ENCODE data around the gene OR2AT4. TPM values are rescaled to one million over a fixed set of nuclear protein-coding genes. Genes with fewer than 3 reads are reported as not detected.
"Not testable (repeated sequence)": the region's sequence is repeated elsewhere in the genome, so short reads cannot be mapped to it uniquely, and the experiment has no call there.

Gene OR2AT4
- total and polyA plus RNA-seq, 2 donors from 2014 or later: not detected

DNA sequence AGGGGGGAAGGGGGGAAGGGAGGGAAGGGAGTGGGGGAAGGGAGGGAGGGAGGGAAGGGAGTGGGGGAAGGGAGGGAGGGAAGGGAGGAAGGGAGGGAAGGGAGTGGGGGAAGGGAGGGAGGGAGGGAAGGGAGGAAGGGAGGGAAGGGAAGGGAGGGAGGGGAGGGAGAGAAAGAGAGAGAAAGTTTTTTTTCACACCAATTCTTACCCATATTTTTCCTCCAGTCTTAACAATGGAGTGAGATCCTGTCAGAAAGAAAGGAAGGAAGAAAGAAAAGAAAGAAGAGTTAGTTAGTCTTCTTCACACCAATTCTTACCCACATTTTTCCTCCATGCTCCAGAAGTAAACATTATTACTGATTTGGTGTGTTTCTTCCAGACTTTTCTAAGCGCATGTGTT is 3.0 kb upstream of the OR2AT4 start:
- H3K36me3 ChIP-seq (ENCODE audit: control insufficient read depth in 2 of 3, insufficient read depth in 3 of 3, low read length in 3 of 3): no peaks in the 10 kb centered on the region
- no peak for DNase-seq
- intact Hi-C loops (cut with DNase I): no loop called here
- H3K9me3 ChIP-seq (ENCODE audit: control insufficient read depth in 2 of 3, insufficient read depth in 1 of 3, low read length in 3 of 3): no peaks in the 10 kb centered on the region
- H3K4me1 ChIP-seq (ENCODE audit: control insufficient read depth in 2 of 3, insufficient read depth in 2 of 3, low read depth in 1 of 3, low read length in 3 of 3): no peaks in the 10 kb centered on the region
- H3K27me3 ChIP-seq (ENCODE audit: control insufficient read depth, insufficient read depth, low read length): no peaks in the 10 kb centered on the region
- no peak for FAIRE-seq
- no peak for TF ChIP-seq CTCF (IDR thresholded peaks at IDR 0.05; ENCODE audit: borderline replicate concordance, extremely low read depth, insufficient read depth)
- H3K27ac ChIP-seq (ENCODE audit: low read depth in 2 of 2, low read length in 2 of 2): no peak overlapping the region
- no peak overlapping the region for H3K9ac ChIP-seq (ENCODE audit: low read length in 3 of 3)
- no peak overlapping the region for H3K4me3 ChIP-seq (ENCODE audit: low read length in 3 of 3)

DNA sequence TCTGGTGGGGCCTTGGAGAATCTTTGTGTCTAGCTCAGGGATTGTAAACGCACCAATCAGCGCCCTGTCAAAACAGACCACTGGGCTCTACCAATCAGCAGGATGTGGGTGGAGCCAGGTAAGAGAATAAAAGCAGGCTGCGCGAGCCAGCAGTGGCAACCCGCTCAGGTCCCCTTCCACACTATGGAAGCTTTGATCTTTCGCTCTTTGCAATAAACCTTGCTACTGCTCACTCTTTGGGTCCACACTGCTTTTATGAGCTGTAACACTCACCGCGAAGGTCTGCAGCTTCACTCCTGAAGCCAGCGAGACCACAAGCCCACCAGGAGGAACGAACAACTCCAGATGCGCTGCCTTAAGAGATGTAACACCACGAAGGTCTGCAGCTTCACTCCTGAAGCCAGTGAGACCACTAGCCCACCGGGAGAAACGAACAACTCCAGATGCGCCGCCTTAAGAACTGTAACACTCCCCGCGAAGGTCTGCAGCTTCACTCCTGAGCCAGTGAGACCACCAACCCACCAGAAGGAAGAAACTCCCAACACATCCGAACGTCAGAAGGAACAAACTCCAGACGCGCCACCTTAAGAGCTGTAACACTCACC is 2.3 kb upstream of the OR2AT4 start:
- intact Hi-C loops (cut with DNase I); FAIRE-seq; H3K9ac ChIP-seq (ENCODE audit: low read length in 3 of 3); DNase-seq; H3K4me3 ChIP-seq (ENCODE audit: low read length in 3 of 3); H3K27ac ChIP-seq (ENCODE audit: low read depth in 2 of 2, low read length in 2 of 2); H3K9me3 ChIP-seq (ENCODE audit: control insufficient read depth in 2 of 3, insufficient read depth in 1 of 3, low read length in 3 of 3); H3K36me3 ChIP-seq (ENCODE audit: control insufficient read depth in 2 of 3, insufficient read depth in 3 of 3, low read length in 3 of 3); H3K4me1 ChIP-seq (ENCODE audit: control insufficient read depth in 2 of 3, insufficient read depth in 2 of 3, low read depth in 1 of 3, low read length in 3 of 3); H3K27me3 ChIP-seq (ENCODE audit: control insufficient read depth, insufficient read depth, low read length): not testable (repeated sequence)

DNA sequence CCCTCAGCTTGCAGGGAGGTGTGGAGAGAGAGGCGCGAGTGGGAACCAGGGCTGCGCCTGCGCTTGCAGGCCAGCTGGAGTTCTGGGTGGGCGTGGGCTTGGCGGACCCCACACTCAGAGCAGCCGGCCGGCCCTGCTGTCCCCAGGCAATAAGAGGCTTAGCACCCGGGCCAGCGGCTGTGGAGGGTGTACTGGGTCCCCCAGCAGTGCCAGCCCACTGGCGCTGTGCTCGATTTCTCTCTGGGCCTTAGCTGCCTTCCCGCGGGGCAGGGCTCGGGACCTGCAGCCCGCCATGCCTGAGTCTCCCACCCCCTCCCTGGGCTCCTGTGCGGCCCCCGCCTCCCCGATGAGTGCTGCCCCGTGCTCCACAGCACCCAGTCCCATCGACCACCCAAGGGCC is 1.5 kb upstream of the OR2AT4 start:
- H3K36me3 ChIP-seq (ENCODE audit: control insufficient read depth in 2 of 3, insufficient read depth in 3 of 3, low read length in 3 of 3); H3K4me3 ChIP-seq (ENCODE audit: low read length in 3 of 3); intact Hi-C loops (cut with DNase I); H3K9me3 ChIP-seq (ENCODE audit: control insufficient read depth in 2 of 3, insufficient read depth in 1 of 3, low read length in 3 of 3); H3K9ac ChIP-seq (ENCODE audit: low read length in 3 of 3); H3K27ac ChIP-seq (ENCODE audit: low read depth in 2 of 2, low read length in 2 of 2); H3K4me1 ChIP-seq (ENCODE audit: control insufficient read depth in 2 of 3, insufficient read depth in 2 of 3, low read depth in 1 of 3, low read length in 3 of 3); H3K27me3 ChIP-seq (ENCODE audit: control insufficient read depth, insufficient read depth, low read length); FAIRE-seq: not testable (repeated sequence)
- DNase-seq: peak in 1 of 5 donors; percentile 59

GRCh38 chr11:75097173-75097557 is 489 bp upstream of the OR2AT4 start:
- TF ChIP-seq CTCF (IDR thresholded peaks at IDR 0.05; ENCODE audit: borderline replicate concordance, extremely low read depth, insufficient read depth): no peak
- no peaks in the 10 kb centered on the region for H3K27me3 ChIP-seq (ENCODE audit: control insufficient read depth, insufficient read depth, low read length)
- no peak for FAIRE-seq

GRCh38 chr11:75094382-75094781 is 2.3 kb downstream of the OR2AT4 start:
- intact Hi-C loops (cut with DNase I); H3K9ac ChIP-seq (ENCODE audit: low read length in 3 of 3); H3K4me3 ChIP-seq (ENCODE audit: low read length in 3 of 3); DNase-seq; H3K9me3 ChIP-seq (ENCODE audit: control insufficient read depth in 2 of 3, insufficient read depth in 1 of 3, low read length in 3 of 3); H3K36me3 ChIP-seq (ENCODE audit: control insufficient read depth in 2 of 3, insufficient read depth in 3 of 3, low read length in 3 of 3); FAIRE-seq; H3K27ac ChIP-seq (ENCODE audit: low read depth in 2 of 2, low read length in 2 of 2); H3K4me1 ChIP-seq (ENCODE audit: control insufficient read depth in 2 of 3, insufficient read depth in 2 of 3, low read depth in 1 of 3, low read length in 3 of 3); H3K27me3 ChIP-seq (ENCODE audit: control insufficient read depth, insufficient read depth, low read length): not testable (repeated sequence)

More at GRCh38 chr11:75097173-75097557, 489 bp upstream of the OR2AT4 start:
- H3K36me3 ChIP-seq (ENCODE audit: control insufficient read depth in 2 of 3, insufficient read depth in 3 of 3, low read length in 3 of 3): no peaks in the 10 kb centered on the region
- no peak overlapping the region for H3K9ac ChIP-seq (ENCODE audit: low read length in 3 of 3)
- H3K4me3 ChIP-seq (ENCODE audit: low read length in 3 of 3): no peak overlapping the region
- intact Hi-C loops (cut with DNase I): no loop called here
- no peak for DNase-seq
- H3K27ac ChIP-seq (ENCODE audit: low read depth in 2 of 2, low read length in 2 of 2): no peak overlapping the region
- H3K4me1 ChIP-seq (ENCODE audit: control insufficient read depth in 2 of 3, insufficient read depth in 2 of 3, low read depth in 1 of 3, low read length in 3 of 3): no peaks in the 10 kb centered on the region
- no peaks in the 10 kb centered on the region for H3K9me3 ChIP-seq (ENCODE audit: control insufficient read depth in 2 of 3, insufficient read depth in 1 of 3, low read length in 3 of 3)

Measured in kidney (tissue), 14 donors.